ENCODE results near the gene ADGRV1.

The ADGRV1 gene

GRCh38 chr5:91074615-91075014, 516.0 kb downstream of the ADGRV1 start:
- no peaks in the 10 kb centered on the region for H3K9me3 ChIP-seq (ENCODE audit: control insufficient read depth in 2 of 2, low read length in 2 of 2)
- no peaks in the 10 kb centered on the region for H3K4me1 ChIP-seq (ENCODE audit: control insufficient read depth in 2 of 2, insufficient read depth in 2 of 2, low read length in 2 of 2)
- H3K9ac ChIP-seq (ENCODE audit: low read depth in 1 of 2, low read length in 2 of 2) = no peak overlapping the region
- no peaks in the 10 kb centered on the region for H3K36me3 ChIP-seq (ENCODE audit: control insufficient read depth in 2 of 2, insufficient read depth in 2 of 2, low read length in 2 of 2)
- H3K27me3 ChIP-seq (ENCODE audit: control insufficient read depth in 2 of 2, insufficient read depth in 2 of 2, low read length in 2 of 2) = no peaks in the 10 kb centered on the region
- no peak overlapping the region for H3K27ac ChIP-seq (ENCODE audit: low read depth in 2 of 2, low read length in 2 of 2)
- H3K4me3 ChIP-seq (ENCODE audit: low read length in 2 of 2) = no peak overlapping the region

GRCh38 chr5:91076138-91076537, 517.5 kb downstream of the ADGRV1 start:
- Histone ChIP-seq H3K4me1 (ENCODE audit: control insufficient read depth in 2 of 2, insufficient read depth in 2 of 2, low read length in 2 of 2) (no peaks in the 10 kb centered on the region), H3K4me3 (ENCODE audit: low read length in 2 of 2) (no peak overlapping the region), H3K27me3 (ENCODE audit: control insufficient read depth in 2 of 2, insufficient read depth in 2 of 2, low read length in 2 of 2) (no peaks in the 10 kb centered on the region)

GRCh38 chr5:91077623-91078022, 519.0 kb downstream of the ADGRV1 start:
- no peak overlapping the region for H3K4me3 ChIP-seq (ENCODE audit: low read length in 2 of 2)
- no peaks in the 10 kb centered on the region for H3K9me3 ChIP-seq (ENCODE audit: control insufficient read depth in 2 of 2, low read length in 2 of 2)
- no peaks in the 10 kb centered on the region for H3K4me1 ChIP-seq (ENCODE audit: control insufficient read depth in 2 of 2, insufficient read depth in 2 of 2, low read length in 2 of 2)
- H3K27ac ChIP-seq (ENCODE audit: low read depth in 2 of 2, low read length in 2 of 2) = no peak overlapping the region
- H3K36me3 ChIP-seq (ENCODE audit: control insufficient read depth in 2 of 2, insufficient read depth in 2 of 2, low read length in 2 of 2) = no peaks in the 10 kb centered on the region
- no peak overlapping the region for H3K9ac ChIP-seq (ENCODE audit: low read depth in 1 of 2, low read length in 2 of 2)
- no peaks in the 10 kb centered on the region for H3K27me3 ChIP-seq (ENCODE audit: control insufficient read depth in 2 of 2, insufficient read depth in 2 of 2, low read length in 2 of 2)

More at GRCh38 chr5:91076138-91076537, 517.5 kb downstream of the ADGRV1 start:
- Histone ChIP-seq H3K9ac (ENCODE audit: low read depth in 1 of 2, low read length in 2 of 2) (no peak overlapping the region), H3K9me3 (ENCODE audit: control insufficient read depth in 2 of 2, low read length in 2 of 2) (no peaks in the 10 kb centered on the region), H3K36me3 (ENCODE audit: control insufficient read depth in 2 of 2, insufficient read depth in 2 of 2, low read length in 2 of 2) (no peaks in the 10 kb centered on the region), H3K27ac (ENCODE audit: low read depth in 2 of 2, low read length in 2 of 2) (no peak overlapping the region)

GRCh38 chr5:91079037-91079436, 520.4 kb downstream of the ADGRV1 start:
- H3K27ac ChIP-seq (ENCODE audit: low read depth in 2 of 2, low read length in 2 of 2) = no peak overlapping the region
- H3K9me3 ChIP-seq (ENCODE audit: control insufficient read depth in 2 of 2, low read length in 2 of 2) = no peaks in the 10 kb centered on the region
- no peak overlapping the region for H3K4me3 ChIP-seq (ENCODE audit: low read length in 2 of 2)
- no peaks in the 10 kb centered on the region for H3K36me3 ChIP-seq (ENCODE audit: control insufficient read depth in 2 of 2, insufficient read depth in 2 of 2, low read length in 2 of 2)
- no peaks in the 10 kb centered on the region for H3K4me1 ChIP-seq (ENCODE audit: control insufficient read depth in 2 of 2, insufficient read depth in 2 of 2, low read length in 2 of 2)
- no peak overlapping the region for H3K9ac ChIP-seq (ENCODE audit: low read depth in 1 of 2, low read length in 2 of 2)
- H3K27me3 ChIP-seq (ENCODE audit: control insufficient read depth in 2 of 2, insufficient read depth in 2 of 2, low read length in 2 of 2) = no peaks in the 10 kb centered on the region

- Histone ChIP-seq H3K4me3 (ENCODE audit: low read length in 2 of 2) (no peak overlapping the region), H3K27ac (ENCODE audit: low read depth in 2 of 2, low read length in 2 of 2) (no peak overlapping the region), H3K4me1 (ENCODE audit: control insufficient read depth in 2 of 2, insufficient read depth in 2 of 2, low read length in 2 of 2) (no peaks in the 10 kb centered on the region), H3K9ac (ENCODE audit: low read depth in 1 of 2, low read length in 2 of 2) (no peak overlapping the region), H3K36me3 (ENCODE audit: control insufficient read depth in 2 of 2, insufficient read depth in 2 of 2, low read length in 2 of 2) (no peaks in the 10 kb centered on the region), H3K9me3 (ENCODE audit: control insufficient read depth in 2 of 2, low read length in 2 of 2) (no peaks in the 10 kb centered on the region), H3K27me3 (ENCODE audit: control insufficient read depth in 2 of 2, insufficient read depth in 2 of 2, low read length in 2 of 2) (no peaks in the 10 kb centered on the region)
These were observed 531.2 kb downstream of the ADGRV1 start for GRCh38 chr5:91089758-91090157.

- Histone ChIP-seq H3K36me3 (ENCODE audit: control insufficient read depth in 2 of 2, insufficient read depth in 2 of 2, low read length in 2 of 2) (no peaks in the 10 kb centered on the region), H3K27ac (ENCODE audit: low read depth in 2 of 2, low read length in 2 of 2) (no peak overlapping the region), H3K27me3 (ENCODE audit: control insufficient read depth in 2 of 2, insufficient read depth in 2 of 2, low read length in 2 of 2) (no peaks in the 10 kb centered on the region), H3K4me3 (ENCODE audit: low read length in 2 of 2) (no peak overlapping the region), H3K4me1 (ENCODE audit: control insufficient read depth in 2 of 2, insufficient read depth in 2 of 2, low read length in 2 of 2) (no peaks in the 10 kb centered on the region), H3K9ac (ENCODE audit: low read depth in 1 of 2, low read length in 2 of 2) (no peak overlapping the region), H3K9me3 (ENCODE audit: control insufficient read depth in 2 of 2, low read length in 2 of 2) (no peaks in the 10 kb centered on the region)
These were observed 532.4 kb downstream of the ADGRV1 start for GRCh38 chr5:91090995-91091394.

GRCh38 chr5:91091471-91092234, 533.1 kb downstream of the ADGRV1 start:
- no peaks in the 10 kb centered on the region for H3K4me1 ChIP-seq (ENCODE audit: control insufficient read depth in 2 of 2, insufficient read depth in 2 of 2, low read length in 2 of 2)
- H3K27ac ChIP-seq (ENCODE audit: low read depth in 2 of 2, low read length in 2 of 2) = no peak overlapping the region
- H3K27me3 ChIP-seq (ENCODE audit: control insufficient read depth in 2 of 2, insufficient read depth in 2 of 2, low read length in 2 of 2) = no peaks in the 10 kb centered on the region

GRCh38 chr5:91092859-91093783, 534.5 kb downstream of the ADGRV1 start:
- Histone ChIP-seq H3K36me3 (ENCODE audit: control insufficient read depth in 2 of 2, insufficient read depth in 2 of 2, low read length in 2 of 2) (no peaks in the 10 kb centered on the region), H3K4me3 (ENCODE audit: low read length in 2 of 2) (no peak overlapping the region), H3K9ac (ENCODE audit: low read depth in 1 of 2, low read length in 2 of 2) (no peak overlapping the region), H3K27me3 (ENCODE audit: control insufficient read depth in 2 of 2, insufficient read depth in 2 of 2, low read length in 2 of 2) (no peaks in the 10 kb centered on the region), H3K9me3 (ENCODE audit: control insufficient read depth in 2 of 2, low read length in 2 of 2) (no peaks in the 10 kb centered on the region), H3K4me1 (ENCODE audit: control insufficient read depth in 2 of 2, insufficient read depth in 2 of 2, low read length in 2 of 2) (no peaks in the 10 kb centered on the region), H3K27ac (ENCODE audit: low read depth in 2 of 2, low read length in 2 of 2) (no peak overlapping the region)

More at GRCh38 chr5:91091471-91092234, 533.1 kb downstream of the ADGRV1 start:
- Histone ChIP-seq H3K36me3 (ENCODE audit: control insufficient read depth in 2 of 2, insufficient read depth in 2 of 2, low read length in 2 of 2) (no peaks in the 10 kb centered on the region), H3K4me3 (ENCODE audit: low read length in 2 of 2) (no peak overlapping the region), H3K9me3 (ENCODE audit: control insufficient read depth in 2 of 2, low read length in 2 of 2) (no peaks in the 10 kb centered on the region), H3K9ac (ENCODE audit: low read depth in 1 of 2, low read length in 2 of 2) (no peak overlapping the region)

GRCh38 chr5:91095313-91095712, 536.7 kb downstream of the ADGRV1 start:
- H3K4me1 ChIP-seq (ENCODE audit: control insufficient read depth in 2 of 2, insufficient read depth in 2 of 2, low read length in 2 of 2) = no peaks in the 10 kb centered on the region

GRCh38 chr5:91095786-91096385, 537.3 kb downstream of the ADGRV1 start:
- Histone ChIP-seq H3K9ac (ENCODE audit: low read depth in 1 of 2, low read length in 2 of 2) (no peak overlapping the region), H3K9me3 (ENCODE audit: control insufficient read depth in 2 of 2, low read length in 2 of 2) (no peaks in the 10 kb centered on the region), H3K27me3 (ENCODE audit: control insufficient read depth in 2 of 2, insufficient read depth in 2 of 2, low read length in 2 of 2) (no peaks in the 10 kb centered on the region), H3K4me1 (ENCODE audit: control insufficient read depth in 2 of 2, insufficient read depth in 2 of 2, low read length in 2 of 2) (no peaks in the 10 kb centered on the region), H3K27ac (ENCODE audit: low read depth in 2 of 2, low read length in 2 of 2) (no peak overlapping the region), H3K36me3 (ENCODE audit: control insufficient read depth in 2 of 2, insufficient read depth in 2 of 2, low read length in 2 of 2) (no peaks in the 10 kb centered on the region), H3K4me3 (ENCODE audit: low read length in 2 of 2) (no peak overlapping the region)

More at GRCh38 chr5:91095313-91095712, 536.7 kb downstream of the ADGRV1 start:
- H3K36me3 ChIP-seq (ENCODE audit: control insufficient read depth in 2 of 2, insufficient read depth in 2 of 2, low read length in 2 of 2) = no peaks in the 10 kb centered on the region
- H3K9ac ChIP-seq (ENCODE audit: low read depth in 1 of 2, low read length in 2 of 2) = no peak overlapping the region
- no peaks in the 10 kb centered on the region for H3K27me3 ChIP-seq (ENCODE audit: control insufficient read depth in 2 of 2, insufficient read depth in 2 of 2, low read length in 2 of 2)
- no peak overlapping the region for H3K27ac ChIP-seq (ENCODE audit: low read depth in 2 of 2, low read length in 2 of 2)
- no peak overlapping the region for H3K4me3 ChIP-seq (ENCODE audit: low read length in 2 of 2)
- no peaks in the 10 kb centered on the region for H3K9me3 ChIP-seq (ENCODE audit: control insufficient read depth in 2 of 2, low read length in 2 of 2)
